ENCODE results near the gene OR2G2.

Gene OR2G2, protein sequence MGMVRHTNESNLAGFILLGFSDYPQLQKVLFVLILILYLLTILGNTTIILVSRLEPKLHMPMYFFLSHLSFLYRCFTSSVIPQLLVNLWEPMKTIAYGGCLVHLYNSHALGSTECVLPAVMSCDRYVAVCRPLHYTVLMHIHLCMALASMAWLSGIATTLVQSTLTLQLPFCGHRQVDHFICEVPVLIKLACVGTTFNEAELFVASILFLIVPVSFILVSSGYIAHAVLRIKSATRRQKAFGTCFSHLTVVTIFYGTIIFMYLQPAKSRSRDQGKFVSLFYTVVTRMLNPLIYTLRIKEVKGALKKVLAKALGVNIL

GRCh38 chr1:247588060-247588459 lies at the start of gene OR2G2:
Gene OR2G2, plus strand, starts transcription at chr1:247588360. Its CDS starts 0 bp downstream, at chr1:247588360.
- DNase-seq (ENCODE audit: low read depth), result no peak

DNA sequence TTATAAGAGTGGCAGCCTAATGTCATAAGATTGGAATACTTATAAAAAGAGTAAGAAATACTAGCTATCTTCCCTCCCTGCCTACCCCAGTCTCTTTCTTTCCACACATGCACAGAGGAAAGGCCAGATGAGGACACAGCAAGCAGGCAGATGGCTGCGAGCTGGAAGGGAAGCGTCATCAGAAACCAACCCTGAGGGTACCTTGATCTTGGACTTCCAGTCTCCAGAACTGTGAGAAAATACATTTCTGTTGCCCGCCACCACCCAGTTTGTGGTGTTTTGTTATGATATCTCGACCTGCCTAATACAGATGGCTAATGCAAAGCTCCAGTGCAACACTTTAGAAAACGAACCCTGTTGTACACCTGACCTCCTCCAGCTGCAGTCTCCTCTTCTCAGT lies 49.6 kb upstream of the OR2G2 start:
- DNase-seq (ENCODE audit: low read depth), result no peak

GRCh38 chr1:247539215-247539614 lies 48.9 kb upstream of the OR2G2 start:
- DNase-seq (ENCODE audit: low read depth), result no peak

DNA sequence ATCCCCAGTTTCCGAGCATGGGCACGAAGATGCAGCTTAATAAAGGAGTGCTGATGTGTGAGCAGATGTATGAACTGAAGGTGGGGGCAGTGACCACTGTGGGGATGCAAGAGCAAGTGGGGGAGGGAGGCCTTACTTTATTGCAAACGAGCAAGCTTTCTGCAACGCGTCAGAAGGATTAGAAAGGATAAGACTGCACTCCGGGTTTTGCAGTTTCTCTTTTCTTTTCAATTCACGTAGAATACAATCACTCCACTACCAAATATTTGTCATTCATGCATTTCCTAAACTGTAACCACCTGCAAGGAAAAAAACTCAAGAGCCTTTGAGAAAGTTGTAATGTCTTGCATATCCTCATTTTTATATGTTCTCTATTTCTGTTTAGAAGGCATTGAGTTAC lies 47.6 kb upstream of the OR2G2 start:
- no peak for DNase-seq (ENCODE audit: low read depth)

DNA sequence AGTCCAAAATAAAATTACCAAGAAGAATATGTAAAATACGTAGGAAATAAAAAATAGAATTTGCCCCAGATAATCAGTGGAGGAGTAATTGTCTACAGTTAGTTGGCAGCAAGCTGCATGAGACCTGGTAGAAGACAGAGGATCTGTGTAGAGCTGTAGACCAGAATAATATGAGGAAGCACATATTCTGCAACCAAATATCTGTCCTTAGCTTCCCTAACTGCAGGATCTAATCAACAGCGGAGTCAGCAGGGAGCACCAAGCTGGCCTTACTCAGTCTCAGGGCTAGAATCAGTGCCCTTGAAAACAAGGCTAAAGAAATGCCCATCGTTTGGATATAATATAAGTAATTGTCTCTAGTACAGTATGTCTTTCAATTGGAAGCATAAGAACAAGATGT lies 45.3 kb upstream of the OR2G2 start:
- no peak for DNase-seq (ENCODE audit: low read depth)

DNA sequence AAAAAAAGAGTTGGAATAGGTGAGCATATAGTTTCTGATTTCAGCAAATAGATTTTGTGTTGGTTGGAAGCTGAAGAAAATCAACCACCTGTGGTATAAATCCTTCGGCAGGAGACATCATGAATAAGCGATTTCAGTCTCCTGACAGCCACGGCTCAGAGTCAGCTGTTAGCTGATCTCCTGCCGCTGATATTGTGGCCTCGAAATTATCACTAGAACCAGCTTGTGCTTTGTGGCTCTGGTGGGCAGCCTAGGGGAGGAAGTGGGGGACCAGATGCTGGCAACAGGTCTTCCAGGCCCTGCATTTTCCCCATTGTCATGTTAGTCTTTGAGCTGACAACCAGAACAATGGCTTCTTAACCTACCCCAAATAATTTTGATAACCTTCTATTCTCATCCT lies 40.1 kb upstream of the OR2G2 start:
- DNase-seq (ENCODE audit: low read depth), result no peak

- no peak for DNase-seq (ENCODE audit: low read depth)
These were observed 39.4 kb upstream of the OR2G2 start, which contains the start of gene GCSAML for GRCh38 chr1:247548769-247549182. Gene GCSAML, plus strand, starts transcription at chr1:247549134. Its CDS starts 58 bp downstream, at chr1:247549192.

DNA sequence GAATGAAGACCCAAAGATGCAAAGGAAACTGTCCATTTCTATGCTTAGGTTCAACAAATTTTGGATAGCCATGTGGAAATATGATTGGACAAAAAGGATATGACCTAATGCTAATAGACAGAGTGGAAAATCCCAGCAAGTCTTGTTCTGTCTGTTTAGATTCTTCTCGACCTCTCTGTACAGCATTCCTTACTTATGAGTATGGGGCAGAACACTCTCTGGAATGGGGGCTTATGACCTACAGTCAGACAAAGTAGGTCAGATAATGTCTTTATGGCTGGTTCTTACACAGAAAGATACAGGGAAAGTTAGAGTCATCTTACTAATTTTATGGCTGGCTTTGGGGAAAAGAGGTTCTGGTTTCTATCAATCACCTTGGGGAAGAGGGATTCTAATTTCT lies 36.4 kb upstream of the OR2G2 start:
- no peak for DNase-seq (ENCODE audit: low read depth)

- no peak for DNase-seq (ENCODE audit: low read depth)
These were observed 35.9 kb upstream of the OR2G2 start for GRCh38 chr1:247552231-247552630.

DNA sequence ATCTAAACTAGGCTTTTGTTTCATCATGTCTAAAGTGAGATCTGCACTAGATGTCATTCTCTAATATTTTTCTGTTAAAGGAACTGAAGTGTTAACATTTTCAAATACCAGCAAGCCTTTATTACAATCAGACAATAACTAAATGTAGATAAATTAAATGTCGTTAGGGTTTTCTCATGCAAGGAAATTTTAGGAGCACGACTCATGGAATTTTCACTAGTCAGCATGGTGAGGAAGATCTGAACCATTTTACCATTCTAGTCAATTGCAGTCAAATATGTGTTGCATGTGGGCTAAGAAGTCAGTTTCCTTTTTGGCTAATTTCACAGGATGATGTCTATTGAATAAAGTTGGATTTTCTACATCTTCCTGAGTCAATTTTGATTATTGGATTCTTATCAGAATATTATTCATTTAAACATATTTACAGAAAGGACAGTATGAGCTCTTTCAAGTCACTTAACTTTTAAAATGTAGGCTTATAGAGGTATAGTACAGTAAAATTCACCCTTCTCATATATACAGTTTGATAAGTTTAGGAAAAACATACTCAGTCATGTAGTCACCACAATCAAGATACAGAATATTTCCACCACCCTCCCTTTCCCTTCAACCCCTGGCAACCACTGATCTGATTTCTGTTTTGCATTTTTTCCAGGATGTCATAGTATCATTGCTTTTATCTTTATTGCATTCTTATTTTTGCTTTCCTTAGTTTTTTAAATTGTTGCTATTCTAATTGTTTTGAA lies 30.1 kb upstream of the OR2G2 start:
- no peak for DNase-seq (ENCODE audit: low read depth)

DNA sequence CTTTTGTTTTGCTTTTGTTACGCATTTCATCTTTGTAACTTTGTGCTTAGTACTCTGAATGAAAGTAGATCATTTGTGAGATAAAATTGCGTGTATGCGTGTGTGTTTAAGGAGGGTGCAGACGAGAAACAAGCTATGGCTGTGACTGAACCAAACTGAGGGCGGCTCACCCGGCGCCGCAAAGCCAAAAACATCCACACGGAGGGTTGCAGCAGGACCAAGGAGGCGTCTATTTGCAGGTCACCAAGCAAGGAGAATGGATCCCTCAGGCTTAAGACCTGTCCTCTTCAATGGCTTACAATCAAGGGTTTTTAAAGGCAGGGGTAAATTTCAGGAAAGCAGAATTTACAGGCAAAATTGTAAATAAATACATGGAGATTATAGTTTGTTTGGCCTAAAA lies 26.4 kb upstream of the OR2G2 start:
- no peak for DNase-seq (ENCODE audit: low read depth)

DNA sequence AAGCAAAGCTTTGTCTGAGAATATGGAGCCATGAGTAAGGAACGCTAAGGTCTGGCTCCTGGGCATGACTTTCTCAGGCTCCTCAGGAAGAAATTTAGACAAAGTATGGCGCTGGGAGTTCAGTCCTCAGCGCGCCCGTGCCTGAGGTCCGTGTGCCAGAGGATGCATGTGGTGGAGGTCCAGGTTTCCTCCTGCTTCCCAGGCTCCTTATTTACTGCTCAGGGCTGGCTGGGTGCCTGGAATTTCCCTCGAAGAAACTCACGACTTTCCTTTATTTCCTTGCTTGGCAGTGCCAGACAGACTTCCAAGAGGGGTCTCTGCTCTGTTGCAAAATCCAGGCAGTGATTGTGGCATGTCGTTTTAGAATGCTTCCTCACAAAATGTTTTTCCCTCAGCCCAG lies 26.0 kb upstream of the OR2G2 start:
- DNase-seq (ENCODE audit: low read depth), result no peak

DNA sequence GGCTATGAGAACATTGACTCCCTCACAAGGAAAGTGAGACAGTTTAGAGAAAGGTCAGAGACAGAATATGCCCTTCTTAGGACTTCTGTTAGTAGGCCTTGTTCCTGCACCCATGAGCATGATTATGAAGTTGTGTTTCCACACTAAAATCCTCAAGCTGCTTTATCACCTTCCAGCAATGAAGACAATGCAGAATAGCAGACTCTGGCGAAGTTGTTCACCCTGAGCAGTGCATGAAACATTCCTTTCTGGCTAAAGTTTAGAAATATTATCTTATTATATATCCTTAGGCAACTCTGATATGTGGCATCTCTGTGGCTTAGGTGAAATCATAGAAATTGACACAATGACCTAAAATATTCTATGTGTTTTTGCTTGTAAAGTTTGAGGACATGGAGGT lies 13.9 kb upstream of the OR2G2 start:
- no peak for DNase-seq (ENCODE audit: low read depth)

DNA sequence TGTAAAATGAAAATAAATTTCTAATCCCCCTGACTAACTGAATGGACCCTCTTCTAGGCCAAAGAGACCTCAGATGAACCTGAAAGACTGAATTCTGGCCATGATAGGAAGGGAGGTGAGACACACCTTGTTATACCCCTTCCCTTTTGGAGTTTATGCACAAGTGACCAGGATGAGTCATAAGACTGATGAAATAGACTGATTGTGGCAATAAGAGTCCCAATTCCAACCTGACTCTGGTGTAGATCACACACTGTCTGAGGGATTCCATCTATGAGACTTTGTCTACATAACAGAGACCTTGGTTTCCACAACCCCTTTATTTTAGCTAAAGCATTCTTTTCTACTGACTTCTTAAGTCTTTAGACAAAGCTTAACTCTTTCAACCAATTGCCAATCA lies 13.5 kb upstream of the OR2G2 start:
- DNase-seq (ENCODE audit: low read depth), result no peak

- DNase-seq (ENCODE audit: low read depth), result no peak
These were observed 11.6 kb upstream of the OR2G2 start for GRCh38 chr1:247576514-247576913.

DNA sequence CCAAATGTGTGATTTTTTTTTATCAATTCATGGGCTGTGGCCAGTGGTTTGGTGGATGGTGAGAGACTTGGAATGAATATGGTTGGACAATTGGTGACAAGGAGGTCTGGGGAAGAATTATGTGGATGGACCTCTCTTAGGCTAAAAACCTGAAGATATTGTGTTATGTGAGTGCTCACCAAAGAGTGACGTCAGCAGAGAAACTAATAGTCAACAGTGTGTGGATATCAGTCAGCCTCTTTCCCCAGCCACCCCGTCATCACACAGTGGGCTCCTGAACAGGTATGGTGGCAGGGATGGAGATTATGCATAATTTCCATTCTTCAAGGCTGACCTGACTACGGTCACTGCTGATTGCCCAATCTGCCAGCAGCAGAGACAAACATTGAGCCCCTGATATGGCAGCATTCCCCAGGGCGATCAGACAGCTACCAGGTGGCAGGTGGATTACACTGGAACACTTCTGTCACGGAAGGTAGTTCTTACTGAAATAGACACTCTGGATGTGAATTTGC lies 9.2 kb upstream of the OR2G2 start:
- no peak for DNase-seq (ENCODE audit: low read depth)

DNA sequence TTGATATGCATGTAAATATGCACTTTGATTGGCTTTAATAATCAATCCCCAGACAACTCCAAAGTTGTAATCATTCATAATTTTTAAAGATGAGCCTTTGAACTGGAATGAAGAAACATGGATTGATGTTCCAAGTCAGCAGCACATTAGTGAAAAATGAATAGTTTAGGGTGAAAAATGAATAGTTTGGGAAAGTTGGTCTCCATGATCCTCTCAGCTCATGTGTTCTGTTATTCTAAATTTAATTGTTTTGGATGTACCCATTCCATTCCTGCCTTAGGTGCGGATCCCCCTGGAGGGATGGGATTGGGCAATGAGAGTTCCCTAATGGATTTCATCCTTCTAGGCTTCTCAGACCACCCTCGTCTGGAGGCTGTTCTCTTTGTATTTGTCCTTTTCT lies 17.1 kb downstream of the OR2G2 start, which contains the start of gene OR2G3:
Gene OR2G3 (plus strand): TSS at position 301 of the 400 bp plus-strand sequence. CDS start 0 bp downstream, at position 301.
- DNase-seq (ENCODE audit: low read depth), result no peak

DNA sequence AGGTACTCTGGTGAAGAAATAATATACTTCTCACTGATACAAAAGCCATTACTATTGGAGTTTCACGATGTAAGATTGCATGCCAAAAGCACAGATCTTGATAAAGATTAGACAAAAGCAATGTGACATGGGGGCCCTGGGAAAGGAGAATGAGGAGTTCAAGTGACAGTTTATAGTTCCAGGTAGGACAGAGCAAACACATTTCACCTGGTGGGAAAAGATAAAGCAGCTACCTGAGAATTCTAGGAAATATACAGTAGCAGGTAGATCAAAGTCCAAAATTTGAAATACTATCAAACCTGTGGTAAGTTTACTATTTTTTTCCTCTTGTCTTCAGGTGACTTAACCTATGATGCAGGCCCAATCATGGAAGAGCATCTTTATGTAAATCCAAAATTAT lies 25.2 kb downstream of the OR2G2 start:
- DNase-seq (ENCODE audit: low read depth), result no peak

GRCh38 chr1:247614625-247615024 lies 26.5 kb downstream of the OR2G2 start:
- DNase-seq (ENCODE audit: low read depth), result no peak

- no peak for DNase-seq (ENCODE audit: low read depth)
These were observed 39.8 kb downstream of the OR2G2 start for GRCh38 chr1:247627951-247628350.

DNA sequence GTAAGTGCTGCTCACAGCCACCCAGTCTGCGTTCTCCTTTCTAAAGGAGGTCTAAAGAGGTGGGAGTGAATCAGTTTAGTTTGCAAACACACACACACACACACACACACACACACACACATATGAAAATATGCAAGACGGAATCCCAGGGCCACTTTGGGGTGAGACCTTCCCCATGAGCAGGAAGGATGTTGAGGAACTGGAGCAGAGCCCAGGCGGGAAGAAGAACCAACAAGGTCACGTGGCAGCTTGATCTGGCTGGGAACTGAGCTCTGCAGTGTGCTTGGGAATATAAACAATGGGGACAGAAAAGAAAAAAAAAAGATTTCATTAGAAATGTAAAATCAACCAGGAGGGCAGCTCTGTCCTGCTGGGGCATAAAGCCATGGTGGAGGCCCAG lies 49.9 kb downstream of the OR2G2 start:
- no peak for DNase-seq (ENCODE audit: low read depth)

- no peak for DNase-seq (ENCODE audit: low read depth)
These were observed 50.6 kb downstream of the OR2G2 start for GRCh38 chr1:247638781-247639180.
